ENCODE data around the gene CLDN1.

CLDN1 gene

DNA sequence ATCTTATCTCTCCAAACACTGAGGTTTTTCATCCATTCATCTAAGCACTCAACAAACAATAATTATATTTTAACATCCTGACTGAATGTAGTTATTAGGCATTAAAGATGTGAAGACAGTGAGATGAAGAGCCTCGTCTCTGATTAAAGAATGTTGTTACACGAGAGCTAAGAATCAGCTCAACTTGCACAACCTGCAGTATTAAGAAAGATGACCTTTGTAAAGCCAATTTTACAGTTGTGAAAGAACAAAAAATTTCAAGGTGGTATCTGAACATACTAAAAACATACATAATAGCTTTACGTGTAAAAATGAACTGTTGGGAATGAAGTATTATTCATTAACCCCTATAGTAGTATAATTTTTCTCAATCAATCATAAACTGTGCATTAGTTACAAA is 12.8 kb downstream of the CLDN1 start:
- no CpG with 5 or more reads among the region's 3 CpGs for WGBS, 2 donors (ENCODE audit: extremely low coverage in 2 of 2, insufficient read length in 2 of 2, insufficient replicate concordance in 1 of 2)
- H3K27ac ChIP-seq (replicated peaks; ENCODE audit: low read length) = no peak overlapping the region
- no peak overlapping the region for H3K23ac ChIP-seq (ENCODE audit: low read depth, low read length, poor library complexity)
- H3K4me3 ChIP-seq (ENCODE audit: low read length in 2 of 2) = no peak overlapping the region
- no peak overlapping the region for H2BK15ac ChIP-seq (ENCODE audit: low read length)
- no peak overlapping the region for H3K4me2 ChIP-seq (ENCODE audit: insufficient read depth, low read length, poor library complexity, severe bottlenecking)
- no peaks in the 10 kb centered on the region for H3K36me3 ChIP-seq (replicated peaks in 1 of 2; ENCODE audit: control insufficient read depth in 2 of 2, insufficient read depth in 2 of 2, low read length in 2 of 2)
- H2BK5ac ChIP-seq (ENCODE audit: low read length) = no peak overlapping the region
- no peak for DNase-seq (ENCODE audit: low spot score)
- no peak overlapping the region for H4K91ac ChIP-seq (ENCODE audit: low read depth, low read length, poor library complexity)
- H3K14ac ChIP-seq (ENCODE audit: low read length) = no peak overlapping the region
- H3K4ac ChIP-seq (ENCODE audit: low read length) = no peak overlapping the region
- H2BK120ac ChIP-seq (ENCODE audit: low read depth, low read length) = no peak overlapping the region
- no peak overlapping the region for H2AK5ac ChIP-seq (ENCODE audit: low read depth, low read length)
- H3K18ac ChIP-seq (ENCODE audit: low read length) = no peak overlapping the region
- H3K9me3 ChIP-seq (replicated peaks in 1 of 2; ENCODE audit: control insufficient read depth in 2 of 2, insufficient read depth in 1 of 2, low read depth in 1 of 2, low read length in 2 of 2) = no peaks in the 10 kb centered on the region
- H2BK12ac ChIP-seq (ENCODE audit: low read length) = no peak overlapping the region
- no peaks in the 10 kb centered on the region for H3K27me3 ChIP-seq (ENCODE audit: control insufficient read depth in 3 of 3, insufficient read depth in 3 of 3, low read depth in 1 of 3, low read length in 3 of 3)
- H4K8ac ChIP-seq (ENCODE audit: low read depth, low read length) = no peak overlapping the region
- H2AFZ ChIP-seq (ENCODE audit: low read length) = no peak overlapping the region
- H3K4me1 ChIP-seq (ENCODE audit: control insufficient read depth in 2 of 2, insufficient read depth in 1 of 2, low read depth in 1 of 2, low read length in 2 of 2) = no peaks in the 10 kb centered on the region
- H3K9ac ChIP-seq (ENCODE audit: low read depth, low read length, poor library complexity) = no peak overlapping the region
- H3K79me1 ChIP-seq (ENCODE audit: low read depth, low read length) = no peaks in the 10 kb centered on the region

DNA sequence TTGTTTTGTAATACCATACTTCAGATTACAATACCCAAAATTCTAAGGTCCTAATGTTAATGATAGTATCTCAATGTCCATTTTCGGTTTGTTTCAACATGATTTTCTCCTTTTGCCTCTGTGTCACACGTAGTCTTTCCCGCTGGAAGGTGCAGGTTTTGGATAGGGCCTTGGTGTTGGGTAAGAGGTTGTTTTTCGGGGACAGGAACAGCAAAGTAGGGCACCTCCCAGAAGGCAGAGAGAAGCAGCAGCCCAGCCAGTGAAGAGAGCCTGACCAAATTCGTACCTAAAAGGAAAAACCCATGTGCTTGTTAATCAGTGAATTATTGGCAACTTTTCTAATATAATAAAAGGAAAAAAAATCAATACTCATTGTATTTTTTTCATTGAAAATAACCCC is 14.1 kb downstream of the CLDN1 start:
- no peaks in the 10 kb centered on the region for H3K9me3 ChIP-seq (replicated peaks in 1 of 2; ENCODE audit: control insufficient read depth in 2 of 2, insufficient read depth in 1 of 2, low read depth in 1 of 2, low read length in 2 of 2)

DNA sequence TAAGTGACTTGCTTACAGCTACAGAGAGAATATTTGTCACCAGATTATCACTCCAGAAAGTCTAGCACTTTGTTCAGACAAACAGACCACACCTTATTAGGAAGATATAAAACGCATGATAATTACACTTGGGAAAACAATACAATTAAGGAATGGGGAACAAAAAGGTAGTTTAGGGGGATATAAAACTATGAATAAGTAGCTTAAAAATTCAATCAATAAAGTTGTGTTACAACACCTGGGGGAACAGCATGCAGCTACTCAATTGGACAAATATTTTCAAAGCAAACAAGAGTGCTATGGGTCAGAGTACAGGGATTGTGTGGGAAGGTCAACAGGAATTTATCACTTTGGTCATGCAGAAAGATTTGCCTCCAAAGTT is 15.1 kb downstream of the CLDN1 start:
- Histone ChIP-seq H3K14ac (ENCODE audit: low read length) (no peak overlapping the region), H2BK12ac (ENCODE audit: low read length) (no peak overlapping the region)

More for the DNA sequence above, 14.1 kb downstream of the CLDN1 start:
- H3K4me1 ChIP-seq (ENCODE audit: control insufficient read depth in 2 of 2, insufficient read depth in 1 of 2, low read depth in 1 of 2, low read length in 2 of 2) = no peaks in the 10 kb centered on the region
- no peak overlapping the region for H3K27ac ChIP-seq (replicated peaks; ENCODE audit: low read length)
- DNase-seq (ENCODE audit: low spot score) = no peak
- H2BK15ac ChIP-seq (ENCODE audit: low read length) = no peak overlapping the region
- no peak overlapping the region for H3K14ac ChIP-seq (ENCODE audit: low read length)
- WGBS, 2 donors (ENCODE audit: extremely low coverage in 2 of 2, insufficient read length in 2 of 2, insufficient replicate concordance in 1 of 2) = no CpG with 5 or more reads among the region's 5 CpGs
- H3K79me1 ChIP-seq (ENCODE audit: low read depth, low read length) = no peaks in the 10 kb centered on the region
- H4K91ac ChIP-seq (ENCODE audit: low read depth, low read length, poor library complexity) = no peak overlapping the region
- H2AFZ ChIP-seq (ENCODE audit: low read length) = no peak overlapping the region
- no peak overlapping the region for H4K8ac ChIP-seq (ENCODE audit: low read depth, low read length)
- no peak overlapping the region for H3K4me2 ChIP-seq (ENCODE audit: insufficient read depth, low read length, poor library complexity, severe bottlenecking)
- H2BK120ac ChIP-seq (ENCODE audit: low read depth, low read length) = no peak overlapping the region
- no peak overlapping the region for H3K9ac ChIP-seq (ENCODE audit: low read depth, low read length, poor library complexity)
- no peak overlapping the region for H3K4me3 ChIP-seq (ENCODE audit: low read length in 2 of 2)
- no peak overlapping the region for H2BK5ac ChIP-seq (ENCODE audit: low read length)
- no peaks in the 10 kb centered on the region for H3K36me3 ChIP-seq (replicated peaks in 1 of 2; ENCODE audit: control insufficient read depth in 2 of 2, insufficient read depth in 2 of 2, low read length in 2 of 2)
- H2AK5ac ChIP-seq (ENCODE audit: low read depth, low read length) = no peak overlapping the region
- no peak overlapping the region for H3K4ac ChIP-seq (ENCODE audit: low read length)
- H3K18ac ChIP-seq (ENCODE audit: low read length) = no peak overlapping the region
- H3K27me3 ChIP-seq (ENCODE audit: control insufficient read depth in 3 of 3, insufficient read depth in 3 of 3, low read depth in 1 of 3, low read length in 3 of 3) = no peaks in the 10 kb centered on the region
- H3K23ac ChIP-seq (ENCODE audit: low read depth, low read length, poor library complexity) = no peak overlapping the region
- H2BK12ac ChIP-seq (ENCODE audit: low read length) = no peak overlapping the region

DNA sequence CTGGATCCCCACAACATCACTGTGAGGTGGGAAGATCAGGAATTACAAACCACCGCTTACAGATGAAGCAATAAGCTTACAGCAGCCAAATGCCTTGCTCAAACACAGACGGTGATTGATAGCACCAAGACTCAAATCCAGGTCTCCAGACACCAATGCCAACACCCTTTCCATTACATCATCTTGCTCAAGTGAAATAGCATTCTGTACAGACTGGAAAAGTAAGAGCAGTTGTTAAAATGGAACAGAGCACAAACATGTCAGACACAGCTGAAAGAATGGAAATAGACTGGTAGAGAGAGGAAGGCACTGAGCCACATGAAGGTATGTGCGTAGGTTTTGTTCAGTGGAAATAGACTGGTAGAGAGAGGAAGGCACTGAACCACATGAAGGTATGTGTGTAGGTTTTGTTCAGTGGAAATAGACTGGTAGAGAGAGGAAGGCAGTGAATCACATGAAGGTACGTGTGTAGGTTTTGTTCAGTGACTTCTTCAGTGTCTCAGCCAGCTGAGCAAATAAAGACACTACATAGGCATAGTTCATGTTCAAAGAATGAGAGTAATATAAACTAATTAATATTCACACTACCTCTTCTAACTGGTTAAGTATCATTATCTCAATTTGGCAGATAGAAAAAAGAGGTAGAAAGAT is 15.6 kb downstream of the CLDN1 start:
- no peak overlapping the region for H4K8ac ChIP-seq (ENCODE audit: low read depth, low read length)
- no peak overlapping the region for H2BK15ac ChIP-seq (ENCODE audit: low read length)
- no peak overlapping the region for H3K18ac ChIP-seq (ENCODE audit: low read length)
- no CpG with 5 or more reads among the region's 4 CpGs for WGBS, 2 donors (ENCODE audit: extremely low coverage in 2 of 2, insufficient read length in 2 of 2, insufficient replicate concordance in 1 of 2)
- no peaks in the 10 kb centered on the region for H3K4me1 ChIP-seq (ENCODE audit: control insufficient read depth in 2 of 2, insufficient read depth in 1 of 2, low read depth in 1 of 2, low read length in 2 of 2)
- H2AFZ ChIP-seq (ENCODE audit: low read length) = no peak overlapping the region
- no peak overlapping the region for H3K4ac ChIP-seq (ENCODE audit: low read length)
- no peak overlapping the region for H3K4me2 ChIP-seq (ENCODE audit: insufficient read depth, low read length, poor library complexity, severe bottlenecking)
- no peak overlapping the region for H2AK5ac ChIP-seq (ENCODE audit: low read depth, low read length)
- H3K27me3 ChIP-seq (ENCODE audit: control insufficient read depth in 3 of 3, insufficient read depth in 3 of 3, low read depth in 1 of 3, low read length in 3 of 3) = no peaks in the 10 kb centered on the region
- no peak overlapping the region for H2BK12ac ChIP-seq (ENCODE audit: low read length)
- H2BK120ac ChIP-seq (ENCODE audit: low read depth, low read length) = no peak overlapping the region
- H3K27ac ChIP-seq (replicated peaks; ENCODE audit: low read length) = no peak overlapping the region
- H3K9ac ChIP-seq (ENCODE audit: low read depth, low read length, poor library complexity) = no peak overlapping the region
- H3K4me3 ChIP-seq (ENCODE audit: low read length in 2 of 2) = no peak overlapping the region
- no peaks in the 10 kb centered on the region for H3K36me3 ChIP-seq (replicated peaks in 1 of 2; ENCODE audit: control insufficient read depth in 2 of 2, insufficient read depth in 2 of 2, low read length in 2 of 2)
- no peaks in the 10 kb centered on the region for H3K9me3 ChIP-seq (replicated peaks in 1 of 2; ENCODE audit: control insufficient read depth in 2 of 2, insufficient read depth in 1 of 2, low read depth in 1 of 2, low read length in 2 of 2)
- H3K79me1 ChIP-seq (ENCODE audit: low read depth, low read length) = no peaks in the 10 kb centered on the region
- H3K14ac ChIP-seq (ENCODE audit: low read length) = no peak overlapping the region
- H2BK5ac ChIP-seq (ENCODE audit: low read length) = no peak overlapping the region
- H4K91ac ChIP-seq (ENCODE audit: low read depth, low read length, poor library complexity) = no peak overlapping the region
- no peak for DNase-seq (ENCODE audit: low spot score)
- no peak overlapping the region for H3K23ac ChIP-seq (ENCODE audit: low read depth, low read length, poor library complexity)

More for the DNA sequence above, 15.1 kb downstream of the CLDN1 start:
- no peak overlapping the region for H3K27ac ChIP-seq (replicated peaks; ENCODE audit: low read length)
- no peak overlapping the region for H3K23ac ChIP-seq (ENCODE audit: low read depth, low read length, poor library complexity)
- H2AFZ ChIP-seq (ENCODE audit: low read length) = no peak overlapping the region
- no peak overlapping the region for H3K18ac ChIP-seq (ENCODE audit: low read length)
- WGBS, 2 donors (ENCODE audit: extremely low coverage in 2 of 2, insufficient read length in 2 of 2, insufficient replicate concordance in 1 of 2) = no CpG with 5 or more reads among the region's 1 CpG
- no peak overlapping the region for H2BK120ac ChIP-seq (ENCODE audit: low read depth, low read length)
- no peaks in the 10 kb centered on the region for H3K36me3 ChIP-seq (replicated peaks in 1 of 2; ENCODE audit: control insufficient read depth in 2 of 2, insufficient read depth in 2 of 2, low read length in 2 of 2)
- no peak overlapping the region for H4K8ac ChIP-seq (ENCODE audit: low read depth, low read length)
- no peak overlapping the region for H3K4me2 ChIP-seq (ENCODE audit: insufficient read depth, low read length, poor library complexity, severe bottlenecking)
- DNase-seq (ENCODE audit: low spot score) = no peak
- no peak overlapping the region for H3K9ac ChIP-seq (ENCODE audit: low read depth, low read length, poor library complexity)
- no peaks in the 10 kb centered on the region for H3K9me3 ChIP-seq (replicated peaks in 1 of 2; ENCODE audit: control insufficient read depth in 2 of 2, insufficient read depth in 1 of 2, low read depth in 1 of 2, low read length in 2 of 2)
- H3K4me3 ChIP-seq (ENCODE audit: low read length in 2 of 2) = no peak overlapping the region
- no peak overlapping the region for H2BK5ac ChIP-seq (ENCODE audit: low read length)
- H3K79me1 ChIP-seq (ENCODE audit: low read depth, low read length) = no peaks in the 10 kb centered on the region
- no peak overlapping the region for H4K91ac ChIP-seq (ENCODE audit: low read depth, low read length, poor library complexity)
- H3K27me3 ChIP-seq (ENCODE audit: control insufficient read depth in 3 of 3, insufficient read depth in 3 of 3, low read depth in 1 of 3, low read length in 3 of 3) = no peaks in the 10 kb centered on the region
- H2BK15ac ChIP-seq (ENCODE audit: low read length) = no peak overlapping the region
- no peak overlapping the region for H3K4ac ChIP-seq (ENCODE audit: low read length)
- H2AK5ac ChIP-seq (ENCODE audit: low read depth, low read length) = no peak overlapping the region
- no peaks in the 10 kb centered on the region for H3K4me1 ChIP-seq (ENCODE audit: control insufficient read depth in 2 of 2, insufficient read depth in 1 of 2, low read depth in 1 of 2, low read length in 2 of 2)
